WI38 (cell line): Measurements from ENCODE around the gene WT1.
A peak's percentile ranks its signal among the peaks of the same experiment; 100 is the strongest.
"Not testable (repeated sequence)": the region's sequence is repeated elsewhere in the genome, so short reads cannot be mapped to it uniquely, and the experiment has no call there.

Experiments
- H3K4me3 ChIP-seq: 2 replicates; pipeline ENCODE4 v1.5.1; 2011; ENCODE audit warnings: low read depth, mild to moderate bottlenecking, control low read depth, low read length
- CTCF ChIP-seq: IDR thresholded peaks from 2 replicates; pipeline ENCODE4 v1.5.1; 2012; ENCODE audit warnings: low read depth, mild to moderate bottlenecking, control low read depth, low read length

Gene WT1

GRCh38 chr11:32374261-32374711 lies 61.1 kb downstream of the WT1 start:
- H3K4me3 ChIP-seq: no peak overlapping the region
- TF ChIP-seq CTCF: peak; percentile 36

GRCh38 chr11:32369987-32370386 lies 65.4 kb downstream of the WT1 start:
- not testable (repeated sequence) for H3K4me3 ChIP-seq

GRCh38 chr11:32366666-32367065 lies 68.7 kb downstream of the WT1 start:
- no peak overlapping the region for H3K4me3 ChIP-seq
- TF ChIP-seq CTCF: no peak

- TF ChIP-seq CTCF: no peak
Measured at GRCh38 chr11:32365192-32365591, 70.1 kb downstream of the WT1 start.

GRCh38 chr11:32358729-32359128 lies 76.6 kb downstream of the WT1 start:
- TF ChIP-seq CTCF: no peak
- no peak overlapping the region for H3K4me3 ChIP-seq

More at GRCh38 chr11:32365192-32365591, 70.1 kb downstream of the WT1 start:
- H3K4me3 ChIP-seq: no peak overlapping the region

- no peak overlapping the region for H3K4me3 ChIP-seq
- TF ChIP-seq CTCF: no peak
Measured at GRCh38 chr11:32353884-32354283, 81.5 kb downstream of the WT1 start.

GRCh38 chr11:32348502-32348901 lies 86.8 kb downstream of the WT1 start:
- no peak for TF ChIP-seq CTCF
- no peak overlapping the region for H3K4me3 ChIP-seq

GRCh38 chr11:32344946-32345345 lies 90.4 kb downstream of the WT1 start:
- TF ChIP-seq CTCF: no peak

More at GRCh38 chr11:32344946-32345345, 90.4 kb downstream of the WT1 start:
- no peak overlapping the region for H3K4me3 ChIP-seq
